ENCODE results near the gene NTRK3. TPM values are rescaled to one million over a fixed set of nuclear protein-coding genes. Genes with fewer than 3 reads are reported as not detected.

Gene NTRK3
- total RNA-seq, 1 donor from 2014 or later, result 1.1 TPM

DNA sequence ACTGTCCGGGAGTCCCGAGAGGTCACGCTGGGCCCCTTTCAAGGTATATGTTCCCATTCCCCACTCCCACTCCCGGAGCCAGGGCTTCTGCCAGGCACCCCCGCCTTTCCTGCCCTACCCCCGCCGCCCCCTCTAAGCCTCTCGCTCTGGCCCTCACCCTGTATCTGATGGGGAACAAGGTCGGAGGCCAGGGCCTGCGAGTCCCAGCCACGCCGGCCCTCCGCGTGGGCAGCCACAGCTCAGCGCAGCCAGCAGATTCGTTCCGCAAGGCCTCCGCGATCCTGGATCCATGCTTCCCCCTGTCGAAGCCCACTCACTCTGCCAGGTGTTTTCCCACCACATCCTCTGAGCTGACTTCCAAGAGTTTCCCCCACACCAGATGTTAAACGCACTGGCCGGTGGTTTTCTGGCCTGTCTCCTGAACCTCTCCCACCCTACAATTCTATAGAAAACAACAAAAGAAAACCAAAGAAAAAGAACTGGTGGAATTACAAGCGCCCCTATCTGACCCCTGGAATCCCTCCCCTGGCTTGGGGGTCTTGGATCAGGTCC, 303.7 kb downstream of the NTRK3 start:
- H3K9me3 Mint-ChIP-seq, result no peaks in the 10 kb centered on the region
- H3K4me3 Mint-ChIP-seq, result no peak overlapping the region
- H3K27ac Mint-ChIP-seq (ENCODE audit: unreplicated experiment), result no peak overlapping the region
- H3K36me3 Mint-ChIP-seq (ENCODE audit: low read depth), result no peaks in the 10 kb centered on the region
- TF ChIP-seq CTCF (conservative IDR thresholded peaks at IDR 0.05), result no peak
- H3K4me1 Mint-ChIP-seq, result peaks cover 4% of the 10 kb centered on the region
- no peak for DNase-seq (ENCODE audit: low read depth, low spot score)
- peaks cover 3% of the 10 kb centered on the region for H3K27me3 Mint-ChIP-seq (ENCODE audit: low read depth)

- Mint-ChIP-seq H3K36me3 (ENCODE audit: low read depth) (no peaks in the 10 kb centered on the region), H3K9me3 (no peaks in the 10 kb centered on the region), H3K4me3 (no peak overlapping the region), H3K27me3 (ENCODE audit: low read depth) (no peaks in the 10 kb centered on the region), H3K4me1 (peaks cover 4% of the 10 kb centered on the region), H3K27ac (ENCODE audit: unreplicated experiment) (no peak overlapping the region)
- no peak for DNase-seq (ENCODE audit: low read depth, low spot score)
- TF ChIP-seq CTCF (conservative IDR thresholded peaks at IDR 0.05), result no peak
Measured at GRCh38 chr15:87949575-87950223, 306.8 kb downstream of the NTRK3 start.

GRCh38 chr15:87949151-87949574, 307.4 kb downstream of the NTRK3 start:
- H3K27ac Mint-ChIP-seq (ENCODE audit: unreplicated experiment), result peak overlapping the region; percentile 57
- no peaks in the 10 kb centered on the region for H3K27me3 Mint-ChIP-seq (ENCODE audit: low read depth)
- H3K9me3 Mint-ChIP-seq, result no peaks in the 10 kb centered on the region
- DNase-seq (ENCODE audit: low read depth, low spot score), result no peak
- peaks cover 4% of the 10 kb centered on the region for H3K4me1 Mint-ChIP-seq
- no peak for TF ChIP-seq CTCF (conservative IDR thresholded peaks at IDR 0.05)
- no peak overlapping the region for H3K4me3 Mint-ChIP-seq
- H3K36me3 Mint-ChIP-seq (ENCODE audit: low read depth), result no peaks in the 10 kb centered on the region

DNA sequence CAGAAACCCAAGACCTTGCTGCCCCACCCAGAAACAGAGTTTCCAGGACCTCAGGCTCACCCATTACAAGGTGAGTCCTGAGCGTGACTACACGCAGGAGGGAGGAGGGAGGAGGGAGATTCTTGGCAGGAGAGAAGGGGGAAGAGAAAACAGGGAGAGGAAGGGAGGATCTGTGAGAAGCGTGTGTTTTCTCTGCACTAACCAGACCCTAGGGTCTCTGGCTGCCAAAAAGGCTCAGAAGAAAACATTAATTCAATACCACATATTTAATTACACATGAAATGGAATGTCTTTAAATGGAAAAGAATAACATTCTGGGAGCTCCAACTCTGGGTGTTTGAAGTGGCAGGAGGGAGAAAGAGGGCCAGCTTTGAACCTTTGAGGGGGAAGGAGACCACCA, 309.0 kb downstream of the NTRK3 start:
- H3K4me1 Mint-ChIP-seq, result no peaks in the 10 kb centered on the region
- H3K36me3 Mint-ChIP-seq (ENCODE audit: low read depth), result no peaks in the 10 kb centered on the region
- no peak overlapping the region for H3K27ac Mint-ChIP-seq (ENCODE audit: unreplicated experiment)
- TF ChIP-seq CTCF (conservative IDR thresholded peaks at IDR 0.05), result no peak
- H3K9me3 Mint-ChIP-seq, result no peaks in the 10 kb centered on the region
- H3K4me3 Mint-ChIP-seq, result no peak overlapping the region
- no peak for DNase-seq (ENCODE audit: low read depth, low spot score)
- peaks cover 5% of the 10 kb centered on the region for H3K27me3 Mint-ChIP-seq (ENCODE audit: low read depth)

DNA sequence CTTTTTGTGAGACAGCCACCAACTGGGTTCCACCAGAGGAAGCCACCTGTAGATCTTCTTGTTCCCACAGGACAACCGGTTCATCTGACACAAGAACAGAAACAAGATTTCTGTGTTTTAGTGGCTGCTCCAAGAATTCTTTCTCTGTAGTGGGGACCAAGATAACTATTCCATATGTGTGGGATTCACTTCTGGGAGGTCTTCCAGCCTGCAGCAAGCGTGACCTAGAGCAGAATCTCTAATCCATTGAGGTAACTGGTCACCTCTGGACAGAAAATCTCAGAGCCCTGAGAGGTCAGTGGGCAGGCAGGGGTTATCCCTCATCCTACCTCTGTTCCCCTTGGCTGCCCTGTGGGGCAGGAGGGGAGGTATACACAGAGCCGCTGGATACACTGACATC, 311.3 kb downstream of the NTRK3 start:
- no peak overlapping the region for H3K4me3 Mint-ChIP-seq
- DNase-seq (ENCODE audit: low read depth, low spot score), result no peak
- H3K27ac Mint-ChIP-seq (ENCODE audit: unreplicated experiment), result no peak overlapping the region
- no peaks in the 10 kb centered on the region for H3K9me3 Mint-ChIP-seq
- no peak for TF ChIP-seq CTCF (conservative IDR thresholded peaks at IDR 0.05)
- peaks cover 9% of the 10 kb centered on the region for H3K27me3 Mint-ChIP-seq (ENCODE audit: low read depth)
- H3K36me3 Mint-ChIP-seq (ENCODE audit: low read depth), result no peaks in the 10 kb centered on the region
- no peaks in the 10 kb centered on the region for H3K4me1 Mint-ChIP-seq
